ENCODE results near the gene FARP2.

GRCh38 chr2:241308267-241308666 lies 47.8 kb upstream of the FARP2 start:
- TF ChIP-seq CTCF (CRISPR knock-in tag; IDR thresholded peaks at IDR 0.05), result no peak
- TF ChIP-seq USF2 (IDR thresholded peaks at IDR 0.05; ENCODE audit: low read depth, low read length), result no peak
- no peak for TF ChIP-seq USF2 (CRISPR knock-in tag; IDR thresholded peaks at IDR 0.05; ENCODE audit: borderline replicate concordance)
- TF ChIP-seq FOXO4 (CRISPR knock-in tag; conservative IDR thresholded peaks at IDR 0.05), result no peak
- no peak for TF ChIP-seq ZBTB26 (CRISPR knock-in tag; IDR thresholded peaks at IDR 0.05; ENCODE audit: borderline replicate concordance)

Measured in HepG2 (cell line).